GM19452 (cell line): ENCODE data around the gene NFIA.

Experiments
- ATAC-seq: cut with Tn5 transposase; IDR thresholded peaks from one replicate; pipeline ENCODE4 v1.9.1; 2021; ENCODE audit not compliant: unreplicated experiment

Gene NFIA

DNA sequence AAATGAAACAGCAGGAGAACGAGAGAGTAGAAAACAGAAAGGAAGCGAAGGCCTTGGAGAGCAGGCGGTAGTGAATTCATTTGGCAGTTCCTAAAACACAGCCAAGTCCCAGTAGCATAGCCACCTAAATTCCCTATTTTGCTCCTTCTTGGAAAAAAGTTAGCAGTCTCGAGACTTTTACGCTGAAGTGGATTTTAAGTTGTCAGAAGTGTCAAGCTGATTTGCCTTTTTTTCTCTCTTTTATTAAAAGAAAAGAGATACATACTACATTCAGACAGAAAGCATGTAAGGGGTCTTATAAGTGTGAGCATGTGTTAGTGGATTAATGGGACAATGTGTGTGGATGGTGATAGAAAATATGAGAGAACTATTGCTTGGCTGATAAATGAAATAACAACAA is 19.2 kb downstream of the NFIA start:
- no peak for ATAC-seq

- no peak for ATAC-seq
Measured at GRCh38 chr1:61102041-61102440, 19.7 kb downstream of the NFIA start.

- ATAC-seq: no peak
Measured at GRCh38 chr1:61102621-61103020, 20.3 kb downstream of the NFIA start.

DNA sequence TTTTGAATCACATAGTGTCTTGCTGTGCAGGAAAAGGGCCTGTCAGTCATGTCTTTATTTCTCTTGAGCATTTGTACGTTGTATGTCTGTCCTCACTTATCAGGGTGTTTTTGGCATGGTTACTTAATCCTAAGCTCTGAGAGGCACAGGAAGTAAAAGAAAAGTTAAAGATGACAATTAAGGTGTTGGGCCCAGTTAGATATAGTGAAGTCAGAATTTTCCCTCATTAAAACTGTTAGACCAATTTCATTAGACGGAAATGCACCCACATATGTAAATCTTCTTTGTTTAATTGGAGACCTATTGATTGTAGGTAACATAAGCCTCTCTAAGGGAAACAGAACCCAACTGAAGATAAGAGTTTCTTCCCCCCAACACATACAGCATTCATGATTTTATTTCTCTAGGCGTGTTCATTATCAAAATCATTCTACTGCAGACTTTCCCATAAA is 21.9 kb downstream of the NFIA start:
- no peak for ATAC-seq

GRCh38 chr1:61107638-61108037 is 25.3 kb downstream of the NFIA start:
- ATAC-seq: no peak

GRCh38 chr1:61109158-61109557 is 26.8 kb downstream of the NFIA start:
- ATAC-seq: no peak

DNA sequence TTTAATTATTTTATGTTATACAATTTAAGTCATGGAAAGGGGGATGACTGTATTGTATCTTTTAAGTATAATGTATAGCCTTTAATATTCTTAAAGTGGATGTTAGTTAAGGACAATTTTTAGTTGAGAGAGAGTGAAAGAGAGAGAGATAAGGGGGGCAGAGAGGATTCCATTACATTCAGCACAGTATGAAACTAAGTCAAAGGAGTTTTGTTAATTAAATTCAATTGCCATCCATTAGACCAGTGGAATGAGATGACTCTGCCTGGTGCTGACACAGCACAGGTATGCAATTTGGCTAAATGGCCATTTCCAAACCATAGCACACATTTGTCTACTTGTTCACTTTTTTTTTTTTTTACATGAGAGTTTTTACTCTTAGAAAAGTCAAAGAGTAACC is 27.5 kb downstream of the NFIA start:
- ATAC-seq: no peak

- ATAC-seq: no peak
Measured at GRCh38 chr1:61110554-61110953, 28.2 kb downstream of the NFIA start.

- no peak for ATAC-seq
Measured at GRCh38 chr1:61111084-61112004, 29.0 kb downstream of the NFIA start.

DNA sequence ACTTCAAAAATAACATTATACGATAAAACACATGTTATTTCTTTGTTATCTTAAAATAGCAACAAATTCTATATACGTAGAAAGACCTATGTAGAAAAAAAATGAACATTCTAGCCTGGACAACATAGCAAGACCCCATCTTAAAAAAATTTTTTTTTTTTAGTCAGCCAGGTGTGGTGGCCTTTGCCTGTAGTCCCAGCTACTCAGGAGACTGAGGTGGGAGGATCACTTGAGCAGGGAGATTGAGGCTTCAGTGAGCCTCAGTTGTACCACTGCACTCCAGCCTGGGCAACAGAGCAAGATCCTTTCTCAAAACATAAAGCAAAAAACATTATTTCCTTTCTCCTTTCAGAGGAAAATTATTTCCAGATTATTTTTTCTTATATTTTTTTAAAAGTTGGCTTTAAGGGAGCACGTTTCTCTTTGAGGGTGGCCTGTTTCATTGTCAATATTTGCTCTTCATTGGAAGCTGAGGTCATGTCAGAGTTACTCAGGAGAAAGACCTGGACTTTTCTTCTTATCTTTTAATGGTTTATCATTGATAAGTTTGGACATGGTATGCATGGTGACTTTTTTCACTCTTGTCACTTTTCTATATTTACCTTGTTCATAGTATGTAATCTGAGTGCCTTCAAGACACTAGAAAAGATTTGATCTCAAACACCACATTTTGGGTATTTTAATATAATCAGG is 32.0 kb downstream of the NFIA start:
- ATAC-seq: no peak

DNA sequence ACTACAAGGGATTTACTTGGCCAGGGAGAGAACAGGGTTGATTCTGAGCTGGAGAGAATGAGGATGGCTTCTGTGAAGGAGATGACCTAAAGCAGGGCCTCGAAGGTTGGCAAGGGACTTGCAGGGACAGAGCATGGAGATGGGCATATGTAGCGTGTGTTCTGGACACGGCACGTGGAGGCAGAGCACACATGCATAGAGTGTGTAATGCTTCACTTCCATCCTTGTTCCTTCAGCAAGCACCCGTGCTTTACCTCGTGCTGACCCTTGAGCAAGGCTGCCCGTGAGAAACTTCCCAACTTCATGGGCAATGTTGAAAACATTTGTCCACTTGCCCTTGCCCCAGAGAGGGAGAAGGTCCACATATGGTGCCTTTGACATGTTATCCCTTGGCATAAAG is 33.1 kb downstream of the NFIA start:
- ATAC-seq: no peak

DNA sequence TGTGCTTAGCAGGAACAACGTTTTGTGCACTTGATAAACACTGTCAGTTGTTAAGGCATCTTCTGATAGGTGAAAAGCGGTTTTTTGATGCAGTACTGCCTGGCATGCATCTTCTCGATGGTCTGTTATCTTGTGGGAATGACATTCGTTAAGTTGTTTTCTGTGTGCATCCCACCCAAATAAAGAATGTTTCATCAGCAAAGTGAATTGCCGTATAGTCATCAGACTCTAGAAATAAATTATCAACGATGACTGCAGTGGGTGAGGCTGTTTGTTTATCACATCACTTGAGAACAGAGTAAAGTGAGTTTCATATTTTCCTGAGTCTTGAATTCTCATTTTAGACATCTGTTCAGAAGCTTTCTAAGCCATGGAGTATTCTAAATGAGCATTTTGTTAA is 34.1 kb downstream of the NFIA start:
- ATAC-seq: no peak

- ATAC-seq: no peak
Measured at GRCh38 chr1:61117283-61117682, 34.9 kb downstream of the NFIA start.

DNA sequence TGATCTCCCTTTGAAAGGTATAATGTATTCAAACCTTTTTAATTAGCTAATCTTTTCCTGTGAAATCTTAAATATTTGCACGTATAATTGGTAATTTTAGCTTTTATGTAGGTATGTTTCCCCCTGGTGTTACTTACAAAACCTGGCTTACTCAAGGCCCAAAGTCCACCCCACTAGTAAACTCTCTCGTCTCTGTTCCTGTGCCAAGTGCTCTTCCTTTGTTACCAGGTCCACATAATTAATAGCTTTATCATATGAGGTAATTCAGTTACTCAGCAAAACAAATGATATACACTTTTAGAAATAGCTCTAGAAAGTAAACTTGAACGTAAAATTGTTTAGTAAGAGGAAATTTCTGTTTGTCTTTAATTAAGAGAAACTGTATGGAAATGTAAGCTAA is 36.7 kb downstream of the NFIA start:
- no peak for ATAC-seq

DNA sequence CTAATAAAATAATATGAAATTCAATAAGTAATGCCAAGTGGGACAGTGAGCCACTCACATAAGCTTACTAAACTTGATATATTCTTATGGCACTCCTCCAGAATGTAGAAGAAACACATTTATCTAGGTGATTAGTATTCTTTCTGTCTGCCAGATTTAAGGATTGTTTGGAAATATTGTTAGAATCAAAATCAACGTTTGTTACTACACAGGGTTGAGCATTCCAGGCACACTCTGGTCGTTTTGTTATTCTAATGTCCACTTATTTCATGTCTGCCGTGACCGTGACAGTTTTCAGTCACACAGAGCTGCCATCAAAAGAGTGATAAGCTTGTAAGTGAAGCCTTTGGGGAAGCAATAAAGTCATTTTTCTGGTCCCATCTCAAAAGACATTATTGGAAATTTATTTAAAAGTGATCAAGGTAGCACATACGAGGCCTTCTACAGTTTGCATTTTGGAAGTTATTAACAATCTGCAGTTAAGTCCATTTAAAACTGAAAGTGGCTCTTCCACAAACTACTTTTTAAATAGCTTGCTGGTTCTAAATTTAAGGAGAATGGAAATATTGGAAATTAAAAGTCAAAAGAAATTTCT is 38.0 kb downstream of the NFIA start:
- ATAC-seq: no peak

- no peak for ATAC-seq
Measured at GRCh38 chr1:61120998-61121397, 38.6 kb downstream of the NFIA start.

DNA sequence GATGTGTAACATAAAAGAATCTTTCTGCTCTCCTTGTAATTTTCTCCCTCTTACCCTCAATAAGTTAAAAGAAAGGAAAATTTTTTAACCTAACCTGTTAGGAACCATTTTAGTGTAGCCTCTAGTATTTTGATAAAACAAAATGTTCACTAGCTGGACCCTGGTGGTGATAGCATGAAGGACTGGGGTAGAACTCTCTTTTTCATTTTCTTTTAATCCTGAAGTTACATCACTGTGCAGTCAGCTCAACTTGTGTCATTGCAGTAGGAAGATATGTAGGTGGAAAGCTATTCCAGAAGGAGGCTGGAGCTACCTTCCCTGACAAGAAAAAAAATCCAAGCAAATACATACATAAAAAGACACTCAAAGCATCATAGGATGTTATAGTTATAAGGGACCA is 39.3 kb downstream of the NFIA start:
- ATAC-seq: no peak

GRCh38 chr1:61122389-61122788 is 40.0 kb downstream of the NFIA start:
- ATAC-seq: no peak

DNA sequence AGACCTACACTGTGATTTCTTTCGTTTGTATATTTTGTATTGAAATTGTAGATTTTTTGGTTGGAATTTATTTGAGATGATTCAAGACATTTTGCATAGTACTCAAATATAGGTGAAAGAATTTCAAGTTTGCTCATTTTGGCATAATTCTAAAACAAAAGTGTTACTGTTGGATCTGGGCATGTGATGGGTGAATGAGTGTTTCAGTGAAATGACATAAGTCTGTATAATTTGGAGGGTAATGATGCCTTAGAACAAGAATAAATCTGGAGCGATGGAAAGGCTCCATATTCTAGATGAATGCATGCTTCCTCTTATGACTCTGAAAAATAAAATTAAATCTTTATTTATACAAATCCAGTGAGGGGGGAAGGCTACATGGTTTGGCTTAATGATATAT is 41.0 kb downstream of the NFIA start:
- ATAC-seq: no peak

GRCh38 chr1:61124078-61124477 is 41.7 kb downstream of the NFIA start:
- ATAC-seq: no peak

- ATAC-seq: no peak
Measured at GRCh38 chr1:61124696-61125095, 42.3 kb downstream of the NFIA start.

DNA sequence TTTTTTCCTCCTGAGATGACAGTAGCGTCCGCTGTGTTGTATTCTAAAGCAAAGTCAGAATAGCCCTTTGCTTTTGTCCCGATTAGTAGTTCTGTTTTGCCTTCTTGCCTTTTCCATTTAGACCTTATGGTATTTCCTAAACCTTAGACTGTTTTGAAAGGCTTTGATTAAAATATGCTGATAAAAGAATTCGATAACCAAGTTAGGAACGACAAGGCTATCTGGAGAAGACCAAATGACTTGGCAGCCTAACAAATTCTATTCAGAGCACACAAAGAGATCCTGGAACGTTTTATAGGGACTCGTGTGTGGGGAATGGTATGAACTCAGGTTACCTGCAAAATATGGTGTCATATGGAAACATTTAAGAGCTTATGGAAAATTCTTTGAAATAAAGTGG is 42.9 kb downstream of the NFIA start:
- no peak for ATAC-seq
